Kidney glomerular epithelial cell (primary cell): ENCODE measurements around the gene NOTCH4.
"Not testable (repeated sequence)": the region's sequence is repeated elsewhere in the genome, so short reads cannot be mapped to it uniquely, and the experiment has no call there.

Experiments used
- DNase-seq: peaks from one replicate; lab custom pipeline; 2025; lab: John Stamatoyannopoulos, UW

NOTCH4 gene

GRCh38 chr6:32223258-32224235 is at the start of gene NOTCH4:
Gene NOTCH4 (minus strand): TSS chr6:32224067. CDS start chr6:32223928, 139 bp downstream.
- DNase-seq = no peak

DNA sequence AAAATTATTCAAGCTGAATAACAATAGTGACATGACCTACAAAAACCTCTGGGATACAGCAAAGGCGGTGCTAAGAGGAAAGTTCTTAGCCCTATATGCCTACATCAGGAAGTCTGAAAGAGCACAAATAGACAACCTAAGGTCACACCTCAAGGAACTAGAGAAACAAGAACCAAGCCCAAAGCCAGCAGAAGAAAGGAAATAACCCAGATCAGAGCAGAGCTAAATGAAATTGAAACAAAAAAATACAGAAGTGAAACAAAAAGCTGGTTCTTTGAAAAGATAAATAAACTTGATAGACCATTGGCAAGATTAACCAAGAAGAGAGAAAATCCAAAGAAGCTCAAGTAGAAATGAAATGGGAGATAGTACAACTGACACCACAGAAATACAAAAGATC is 47.6 kb upstream of the NOTCH4 start:
- no peak for DNase-seq

GRCh38 chr6:32268459-32268858 is 44.6 kb upstream of the NOTCH4 start:
- DNase-seq = not testable (repeated sequence)

GRCh38 chr6:32267035-32267434 is 43.2 kb upstream of the NOTCH4 start:
- DNase-seq = no peak

DNA sequence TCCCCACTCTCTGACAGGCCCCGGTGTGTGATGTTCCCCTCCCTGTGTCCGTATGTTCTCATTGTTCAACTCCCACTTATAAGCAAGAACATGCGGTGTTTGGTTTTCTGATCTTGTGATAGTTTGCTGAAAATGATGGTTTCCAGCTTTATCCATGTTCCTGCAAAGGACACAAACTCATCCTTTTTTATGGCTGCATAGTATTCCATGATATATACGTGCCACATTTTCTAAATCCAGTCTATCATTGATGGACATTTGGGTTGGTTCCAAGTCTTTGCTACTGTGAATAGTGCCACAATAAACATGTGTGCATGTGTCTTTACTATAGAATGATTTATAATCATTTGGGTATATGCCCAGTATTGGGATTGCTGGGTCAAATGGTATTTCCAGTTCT is 33.4 kb upstream of the NOTCH4 start:
- not testable (repeated sequence) for DNase-seq

DNA sequence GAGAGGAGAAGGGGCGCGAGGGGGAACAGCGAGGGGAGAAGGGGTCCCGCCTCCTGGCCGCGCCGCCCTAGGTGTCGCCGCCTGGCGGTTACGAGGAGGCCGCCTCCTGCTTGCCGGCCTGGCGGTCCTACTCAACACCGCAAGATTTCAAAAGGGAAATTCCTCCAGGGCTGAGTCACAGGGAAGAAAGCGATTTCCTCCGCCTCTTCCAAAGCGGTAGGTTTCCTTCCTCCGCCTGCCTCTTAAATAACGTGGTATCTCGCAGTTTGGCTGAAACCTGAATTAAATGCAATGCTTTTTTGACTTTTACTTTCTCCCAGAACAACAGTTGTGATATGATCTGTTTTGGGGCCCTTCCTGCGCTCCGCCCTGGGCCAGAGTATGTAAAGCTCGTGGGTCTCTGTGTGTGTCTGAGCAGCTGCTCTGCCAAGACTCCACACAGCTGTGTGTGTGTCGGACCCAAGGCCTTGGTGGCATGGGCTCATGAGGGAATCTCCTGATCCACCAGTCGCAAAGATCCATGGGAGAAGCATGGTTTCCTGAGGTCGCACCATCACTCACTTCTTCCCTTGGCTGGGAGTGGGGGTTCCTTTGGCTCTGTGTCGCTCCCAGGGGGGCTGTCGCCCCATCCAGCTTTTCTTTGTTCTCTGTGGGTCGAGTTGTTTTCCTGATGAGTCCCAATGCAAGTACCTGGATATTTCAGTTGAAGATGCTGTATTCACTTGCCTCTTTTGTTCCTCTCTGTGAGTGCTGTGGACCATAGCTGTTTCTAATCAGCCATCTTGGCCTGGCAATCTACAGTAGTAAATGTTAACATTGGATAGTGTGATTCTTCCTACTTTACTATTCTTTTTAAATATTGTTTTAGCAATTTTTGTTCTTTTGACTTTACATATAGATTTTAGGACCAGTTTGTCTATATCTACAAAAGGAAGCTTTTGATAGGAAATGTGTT is 31.6 kb upstream of the NOTCH4 start:
- peak; percentile 87 for DNase-seq

DNA sequence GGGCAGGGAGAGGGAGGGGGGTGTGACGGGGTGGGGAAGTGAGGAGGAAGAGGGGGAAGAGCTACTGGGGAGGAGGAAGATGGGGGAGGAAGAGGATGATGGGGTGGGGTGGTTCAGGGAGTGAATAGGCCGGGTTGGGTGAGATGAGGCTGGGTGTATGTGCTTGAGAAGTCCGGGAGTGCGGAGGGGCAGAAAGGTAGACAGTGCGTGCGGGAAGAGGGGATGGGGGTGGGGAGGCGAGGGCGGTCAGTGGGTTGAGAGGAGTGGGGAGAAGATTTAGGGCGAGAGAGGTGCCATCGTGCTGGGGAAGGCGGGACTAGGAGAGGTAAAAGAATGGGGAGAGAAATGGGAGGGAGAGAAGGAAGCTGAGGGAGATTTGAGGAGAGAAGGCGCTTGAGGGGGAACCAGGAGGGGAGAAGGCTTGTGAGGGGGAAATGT is 30.9 kb upstream of the NOTCH4 start:
- DNase-seq = no peak

DNA sequence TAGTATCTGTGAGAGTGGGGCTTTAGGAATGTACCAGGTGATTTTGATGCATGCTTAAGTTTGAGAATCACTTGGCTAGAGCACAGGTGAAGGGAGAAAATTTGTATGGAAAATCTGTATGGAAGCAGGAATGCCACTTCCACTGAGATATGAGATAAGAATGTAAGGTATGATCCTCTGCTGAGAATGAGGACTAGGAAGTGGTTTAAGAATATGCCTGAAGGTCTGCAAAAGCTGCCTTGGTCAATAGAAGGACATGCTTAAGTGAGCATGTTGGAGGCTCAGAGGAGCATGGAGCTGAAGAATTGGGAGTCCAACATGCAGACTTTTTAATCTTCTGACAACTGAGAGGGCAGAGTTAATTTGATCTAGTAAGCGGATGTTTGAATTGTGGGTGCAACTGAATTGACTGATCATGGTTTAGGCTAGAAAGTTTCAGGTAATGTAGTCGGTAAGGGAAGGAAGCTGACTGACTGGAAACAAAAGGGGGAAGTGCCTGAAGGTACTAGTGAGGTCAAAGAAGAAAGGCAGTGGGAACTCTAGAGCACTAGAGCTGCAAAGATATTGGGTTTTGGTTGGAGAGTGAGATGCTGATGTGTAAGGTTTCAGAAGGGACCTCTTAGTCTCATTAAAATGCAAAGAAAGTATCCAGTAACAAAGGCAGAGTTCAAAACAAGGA is 28.6 kb upstream of the NOTCH4 start:
- DNase-seq = peak; percentile 19

GRCh38 chr6:32249262-32249661 is 25.4 kb upstream of the NOTCH4 start:
- DNase-seq = no peak

DNA sequence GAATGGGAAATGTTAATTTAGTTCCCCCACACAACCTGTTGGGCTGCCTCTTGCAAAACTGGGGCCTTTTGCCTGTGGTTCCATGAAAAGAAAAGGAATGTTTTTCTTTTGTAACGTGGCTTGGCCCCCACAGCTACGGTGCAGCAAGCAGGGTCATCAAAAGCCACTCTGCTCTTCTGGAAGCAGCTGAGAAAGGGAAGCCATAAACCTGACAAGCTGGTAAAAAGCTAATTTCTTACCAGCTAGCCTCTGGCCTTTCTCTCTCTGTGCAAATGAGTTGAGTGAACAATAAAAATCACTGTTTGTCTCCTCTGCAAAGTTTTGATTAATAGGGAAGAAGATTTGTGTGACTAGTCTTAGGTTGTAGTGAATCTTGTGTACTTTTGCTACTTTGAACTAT is 23.5 kb upstream of the NOTCH4 start:
- DNase-seq = no peak

DNA sequence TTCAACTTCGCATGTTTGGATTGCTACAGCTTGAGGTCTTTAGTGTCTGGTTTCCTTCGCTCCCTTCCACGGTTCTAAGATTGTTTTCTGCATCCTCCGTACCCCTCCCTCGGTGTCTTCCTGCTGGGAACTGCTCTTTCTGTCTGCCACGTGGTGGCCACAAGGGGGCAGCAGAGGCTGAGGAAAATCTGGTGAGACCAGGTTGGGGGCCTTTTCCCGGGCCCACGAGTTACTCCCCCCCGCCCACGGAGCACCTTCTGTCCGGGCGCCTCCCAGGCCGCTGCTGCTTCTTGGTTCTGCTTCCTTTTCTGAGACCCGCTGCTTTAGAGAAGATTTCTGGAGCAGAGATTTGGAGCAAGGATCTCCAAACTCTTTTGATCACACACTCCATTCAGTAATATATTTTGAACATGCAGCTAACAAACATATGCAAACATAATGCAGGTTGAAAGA is 21.1 kb upstream of the NOTCH4 start:
- DNase-seq = peak; percentile 54

DNA sequence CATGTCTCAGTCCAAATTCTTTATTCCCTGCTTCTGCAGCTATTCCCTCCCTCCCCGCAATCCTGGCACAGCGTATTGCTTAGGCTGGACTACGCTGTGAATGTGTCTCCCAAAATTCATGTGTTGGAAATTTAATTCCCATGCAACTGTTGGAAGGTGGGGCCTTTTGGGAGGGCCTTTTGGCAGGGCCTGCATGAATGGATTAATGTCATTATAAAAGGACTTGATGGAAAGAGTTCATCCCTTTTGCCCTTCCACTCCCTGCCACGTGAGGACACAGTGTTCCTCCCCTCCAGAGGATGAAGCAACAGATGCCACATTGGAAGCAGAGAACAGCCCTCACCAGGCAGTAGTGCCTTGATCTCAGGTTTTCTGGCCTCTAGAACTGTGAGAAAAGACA is 20.4 kb upstream of the NOTCH4 start:
- DNase-seq = no peak

DNA sequence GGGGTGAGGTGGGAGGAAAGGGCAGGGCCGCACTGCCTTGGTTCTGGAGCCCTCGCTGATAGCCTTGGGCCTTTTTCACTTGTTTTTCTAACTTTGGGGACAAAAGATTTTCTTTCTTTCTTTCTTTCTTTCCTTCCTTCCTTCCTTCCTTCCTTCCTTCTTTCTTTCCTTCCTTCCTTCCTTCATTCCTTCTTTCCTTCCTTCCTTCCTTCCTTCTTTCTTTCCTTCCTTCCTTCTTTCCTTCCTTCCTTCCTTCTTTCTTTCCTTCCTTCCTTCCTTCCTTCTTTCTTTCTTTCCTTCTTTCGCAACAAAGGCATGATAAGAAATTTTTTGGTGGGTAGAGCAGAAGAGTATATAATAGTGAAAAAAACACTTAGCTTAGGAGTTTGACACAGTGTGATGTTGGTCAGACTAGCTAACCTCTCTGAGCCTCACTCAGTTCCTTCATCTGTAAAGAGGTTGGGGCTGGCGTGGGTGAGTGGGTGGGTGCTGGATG is 18.5 kb upstream of the NOTCH4 start:
- DNase-seq = not testable (repeated sequence)

GRCh38 chr6:32240686-32241085 is 16.8 kb upstream of the NOTCH4 start:
- DNase-seq = no peak

- DNase-seq = no peak
Measured at GRCh38 chr6:32239462-32239861, 15.6 kb upstream of the NOTCH4 start.

DNA sequence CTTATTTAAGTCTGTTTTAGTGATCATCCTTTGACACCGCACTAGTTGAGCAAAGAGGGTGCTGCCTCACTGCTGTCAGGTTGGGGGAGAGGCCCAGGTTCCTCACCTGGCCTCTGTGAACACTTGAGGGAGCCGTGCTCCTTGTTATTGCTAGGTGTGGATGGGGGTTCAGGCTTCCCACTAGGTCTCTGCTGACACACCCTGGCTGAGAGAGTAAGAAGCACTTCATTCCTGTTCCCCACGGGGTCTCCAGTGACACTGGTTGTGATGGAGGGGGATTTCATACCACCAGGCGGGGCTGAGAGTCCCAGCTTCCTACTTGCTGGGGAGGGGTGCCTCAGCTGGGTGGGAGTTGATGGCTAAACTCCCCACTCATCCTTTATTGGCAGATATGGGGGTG is 11.1 kb upstream of the NOTCH4 start:
- no peak for DNase-seq

DNA sequence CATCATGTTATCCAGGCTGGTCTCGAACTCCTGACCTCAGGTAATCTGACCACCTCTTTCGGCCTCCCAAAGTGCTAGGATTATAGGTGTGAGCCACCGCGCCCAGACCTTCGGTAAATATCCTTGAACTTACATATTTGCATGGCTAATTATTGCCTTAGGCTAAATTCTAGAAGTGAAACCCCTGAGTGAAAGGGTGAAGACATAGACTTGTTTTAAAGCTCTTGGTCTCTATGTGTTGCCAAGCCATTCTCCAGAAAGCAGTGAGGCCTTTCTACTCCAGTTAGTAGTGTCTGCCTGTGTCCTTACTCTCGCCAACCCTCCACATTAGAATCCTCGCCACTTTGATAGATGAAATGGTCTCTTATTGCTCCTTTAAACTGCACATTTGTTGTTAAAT is 2.6 kb upstream of the NOTCH4 start:
- DNase-seq = no peak

DNA sequence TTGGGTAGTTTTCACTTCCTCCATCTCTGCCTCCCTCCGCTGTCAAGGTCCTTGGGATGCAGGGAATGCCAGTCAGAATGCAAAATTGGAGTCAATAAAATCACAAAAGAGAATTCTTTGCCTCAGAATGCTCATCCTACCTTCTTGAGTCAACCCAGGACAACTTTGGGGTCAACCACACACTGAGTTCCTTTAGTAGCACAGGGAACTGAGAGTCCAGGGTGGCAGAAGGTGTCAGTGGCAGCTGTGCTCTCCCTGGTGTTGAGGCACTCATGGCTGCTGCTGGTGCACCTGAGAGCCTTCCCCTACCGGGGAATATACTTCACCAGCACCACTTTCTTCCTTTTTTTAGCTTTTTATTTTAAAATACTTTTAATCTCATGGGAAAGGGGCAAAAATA is 829 bp upstream of the NOTCH4 start:
- DNase-seq = no peak

DNA sequence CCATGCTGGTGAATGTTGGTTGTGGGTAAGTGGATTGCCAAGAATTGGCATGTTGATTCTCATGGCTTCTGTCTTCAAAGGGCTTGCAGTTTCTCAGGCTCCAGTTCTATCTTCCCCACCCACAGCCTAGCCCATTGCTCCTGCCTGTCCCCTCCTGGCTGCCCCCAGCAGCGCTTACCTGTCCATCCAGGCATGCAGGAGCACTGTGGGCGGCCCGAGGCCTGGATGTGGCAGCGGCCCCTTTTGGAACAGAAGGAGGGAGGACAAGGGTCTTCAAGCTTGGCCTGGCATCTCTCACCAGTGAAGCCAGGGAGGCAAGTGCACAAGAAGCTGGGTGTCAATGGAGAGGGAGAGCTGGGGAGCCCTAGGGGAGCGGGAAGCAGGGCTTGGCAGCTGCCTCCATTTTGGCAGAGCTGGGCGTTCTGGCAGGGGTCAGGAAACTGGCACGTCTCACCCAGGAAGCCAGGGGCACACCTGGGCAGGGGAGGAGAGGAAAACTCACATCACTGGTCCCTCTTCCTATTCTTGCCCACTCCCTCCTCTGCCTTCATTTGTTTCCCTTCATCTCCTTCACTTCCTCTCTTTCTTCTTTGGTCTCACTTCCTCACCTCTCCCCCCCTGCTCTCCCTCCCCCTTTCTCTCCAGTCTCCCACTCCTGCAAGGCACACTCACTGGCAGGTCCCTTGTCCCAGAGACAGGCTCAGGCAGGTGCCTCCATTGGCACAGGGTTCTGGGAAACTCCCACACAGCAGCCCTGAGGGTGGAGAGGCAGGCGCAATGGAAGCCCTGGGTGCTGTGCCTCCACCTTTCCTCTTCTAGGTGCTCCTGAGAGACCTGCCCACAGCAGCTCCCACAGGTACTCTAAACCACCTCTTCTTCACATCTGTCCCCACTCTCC is 1.3 kb downstream of the NOTCH4 start:
- DNase-seq = no peak

GRCh38 chr6:32220021-32220420 is 3.8 kb downstream of the NOTCH4 start:
- DNase-seq = no peak

- no peak for DNase-seq
Measured at GRCh38 chr6:32218167-32218566, 5.7 kb downstream of the NOTCH4 start.
